GM18517 (cell line): ENCODE data around the gene TRPM6.

Experiments used
- ATAC-seq: cut with Tn5 transposase; IDR thresholded peaks from one replicate; pipeline ENCODE4 v1.9.1; 2021; ENCODE audit warnings: mild to moderate bottlenecking, moderate library complexity; ENCODE audit not compliant: unreplicated experiment

TRPM6 gene

DNA sequence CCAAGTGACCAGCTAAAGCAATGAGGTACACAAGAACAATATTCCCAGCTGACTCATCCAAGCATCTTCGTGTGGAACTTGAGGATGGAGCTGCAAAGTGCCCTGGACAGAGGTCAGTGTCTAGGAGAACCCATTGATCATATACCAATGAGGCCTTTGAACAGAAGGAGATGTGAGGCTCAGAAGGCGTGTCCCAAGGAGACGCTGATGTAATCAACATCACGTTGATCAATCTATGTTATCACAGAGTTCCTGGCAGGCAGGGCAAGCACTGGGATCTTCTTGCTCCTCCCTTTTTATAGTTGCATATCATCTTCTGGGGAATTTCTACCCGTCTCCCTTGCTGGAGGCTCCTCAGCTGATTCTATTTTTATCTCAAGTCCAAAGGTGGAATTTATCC lies 163.4 kb downstream of the TRPM6 start:
- ATAC-seq, result no peak

DNA sequence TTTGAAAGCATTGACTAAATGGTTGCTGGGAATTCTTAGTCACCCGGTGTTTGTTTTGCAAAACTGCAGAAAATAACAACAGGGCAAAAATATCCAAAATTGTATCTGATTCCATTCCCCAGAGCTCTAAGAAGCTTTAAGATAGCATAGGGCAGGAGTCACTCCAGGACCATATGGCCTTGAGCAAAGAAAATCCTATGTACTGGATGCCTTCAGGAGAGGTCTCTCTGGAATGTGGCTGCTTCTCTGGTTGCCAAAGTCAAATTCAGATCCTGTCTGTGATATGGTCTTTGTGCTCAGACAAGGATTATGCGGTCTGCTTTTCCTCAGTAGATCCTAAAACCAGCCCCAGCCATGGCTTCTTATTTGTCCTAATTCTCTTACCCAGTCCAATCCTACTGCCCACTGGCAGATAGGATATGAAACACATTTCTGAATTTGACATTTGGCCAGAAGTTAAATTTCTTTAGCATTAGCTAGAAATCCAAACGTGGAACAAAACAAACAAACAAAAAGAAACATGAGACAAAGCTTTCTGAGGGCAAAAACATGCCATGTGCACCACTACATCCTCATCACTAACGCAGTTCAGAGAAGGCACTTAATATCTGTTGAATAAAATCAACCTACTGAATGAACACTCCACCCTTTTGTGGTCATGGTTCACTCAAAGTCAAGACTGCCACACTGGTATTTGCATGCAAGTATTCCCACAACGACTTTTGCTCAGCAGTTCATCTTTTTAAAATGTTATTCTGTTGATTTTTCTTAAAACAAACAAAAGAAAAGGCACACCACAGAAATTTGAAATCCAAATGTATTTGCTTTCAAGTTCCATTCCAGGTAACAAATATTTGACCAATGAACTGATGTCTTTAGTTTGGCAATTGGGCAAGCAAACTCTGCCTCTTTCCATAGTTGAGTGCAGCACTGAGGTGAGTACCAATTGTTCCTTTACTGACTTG lies 165.7 kb downstream of the TRPM6 start:
- no peak for ATAC-seq

DNA sequence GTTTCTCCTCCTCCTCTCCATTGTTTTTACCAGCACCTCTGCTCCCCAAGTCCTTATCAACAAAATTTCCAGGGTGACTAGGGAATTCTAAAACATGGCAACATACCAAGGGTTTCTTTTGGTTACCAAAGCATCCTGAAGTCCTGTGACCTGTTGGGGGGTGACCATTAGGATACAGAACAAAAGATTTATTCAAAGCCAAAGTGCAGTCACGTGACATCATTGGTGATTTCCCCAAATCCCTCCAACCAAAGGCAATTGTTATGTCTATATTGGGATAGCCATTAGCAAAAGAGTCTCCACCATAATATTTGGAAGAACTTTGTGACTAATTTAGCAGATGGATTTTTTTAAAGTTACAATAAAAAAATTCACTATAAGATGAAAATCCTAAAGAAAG lies 168.4 kb downstream of the TRPM6 start:
- no peak for ATAC-seq

DNA sequence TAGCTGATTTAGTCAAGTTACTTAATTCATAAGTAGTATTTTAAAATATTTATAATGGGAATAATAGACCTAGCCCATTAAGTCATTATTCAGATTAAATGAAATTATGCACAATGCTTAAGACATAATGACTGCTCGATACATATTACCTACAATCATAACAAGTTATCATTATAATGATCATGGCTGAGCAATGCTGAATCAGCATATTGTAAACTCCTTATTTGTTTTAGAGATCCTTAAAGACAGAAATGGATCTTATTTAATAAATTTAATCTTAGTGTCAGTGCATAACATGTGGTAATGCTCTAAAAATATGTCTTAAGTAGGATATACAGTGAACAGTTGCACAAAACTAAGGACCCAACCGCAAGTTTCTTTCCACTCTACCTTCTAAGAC lies 169.0 kb downstream of the TRPM6 start:
- no peak for ATAC-seq

DNA sequence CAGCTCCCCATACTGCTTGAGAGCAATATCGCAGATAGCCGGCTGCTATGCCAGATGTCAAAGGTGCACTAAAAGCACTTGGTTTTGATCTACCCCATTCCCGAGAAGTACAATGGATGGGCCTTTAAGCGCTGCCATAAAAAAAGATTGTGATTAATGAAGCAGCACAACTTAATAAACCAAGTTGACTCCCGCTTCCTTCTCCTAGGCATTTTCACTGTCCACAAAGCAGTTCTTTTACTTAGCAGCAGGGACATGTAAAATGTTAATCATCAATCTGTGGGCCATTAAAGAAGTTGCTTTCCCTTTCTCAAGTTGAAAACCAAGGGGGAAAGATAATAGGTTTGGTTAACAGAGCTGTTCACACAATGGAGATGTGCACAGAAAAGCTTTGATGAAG lies 176.4 kb downstream of the TRPM6 start:
- ATAC-seq, result no peak

DNA sequence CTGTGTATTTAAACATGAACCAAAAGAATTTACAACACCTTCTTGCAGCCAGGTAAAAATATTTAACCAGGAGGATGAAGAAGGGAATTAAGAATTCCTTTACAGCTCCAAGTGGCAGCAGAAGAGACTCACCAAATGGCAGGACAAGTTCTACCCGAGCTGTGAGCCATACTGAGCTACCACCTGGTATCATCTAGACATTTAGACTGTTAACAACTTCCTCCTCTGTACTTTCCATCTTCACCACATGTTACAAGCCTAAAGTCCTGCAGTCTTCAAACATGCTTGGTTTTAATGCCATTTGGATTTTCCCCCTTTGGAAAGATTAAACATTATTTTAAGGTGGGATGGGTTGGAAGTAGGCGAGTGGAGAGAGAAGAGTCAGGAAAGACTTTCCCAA lies 190.2 kb downstream of the TRPM6 start:
- ATAC-seq, result no peak

DNA sequence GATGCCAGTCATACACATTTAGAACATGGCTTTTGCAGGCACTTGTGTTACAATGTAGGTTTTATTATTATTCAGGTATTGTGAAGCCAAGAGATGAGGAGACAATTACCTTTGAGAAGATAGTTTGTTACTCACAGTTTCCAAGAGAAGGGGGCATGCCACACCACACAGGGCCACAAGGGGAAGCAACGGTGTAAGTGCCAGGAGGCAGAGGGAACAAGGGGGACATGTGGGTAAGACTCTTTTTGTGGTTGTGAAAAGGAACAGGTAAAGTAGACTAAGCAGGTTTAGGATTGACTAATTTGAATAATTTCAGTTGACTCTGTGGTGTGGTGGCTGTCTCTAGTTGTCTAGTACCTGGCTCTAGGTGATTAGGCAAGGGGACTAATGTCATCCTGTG lies 191.2 kb downstream of the TRPM6 start:
- no peak for ATAC-seq

DNA sequence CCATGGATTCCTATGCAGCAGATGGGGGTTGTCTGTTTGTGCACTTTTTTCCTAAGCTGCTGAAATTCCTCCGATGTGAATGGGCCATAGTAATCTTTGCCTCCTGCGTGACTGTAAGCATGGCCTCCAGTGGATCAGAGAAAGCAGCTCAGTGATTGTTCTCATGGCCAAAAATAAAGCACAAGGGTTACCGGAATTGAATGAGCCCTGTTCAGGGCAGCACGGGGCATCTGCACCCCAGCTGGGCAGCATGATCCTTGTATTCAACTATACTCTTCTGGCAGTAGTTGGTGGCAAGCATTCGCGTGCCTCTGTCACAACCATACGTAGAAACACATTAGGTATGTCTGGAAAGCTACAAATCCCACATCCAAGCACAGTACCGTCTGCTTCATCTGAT lies 196.7 kb downstream of the TRPM6 start:
- no peak for ATAC-seq

DNA sequence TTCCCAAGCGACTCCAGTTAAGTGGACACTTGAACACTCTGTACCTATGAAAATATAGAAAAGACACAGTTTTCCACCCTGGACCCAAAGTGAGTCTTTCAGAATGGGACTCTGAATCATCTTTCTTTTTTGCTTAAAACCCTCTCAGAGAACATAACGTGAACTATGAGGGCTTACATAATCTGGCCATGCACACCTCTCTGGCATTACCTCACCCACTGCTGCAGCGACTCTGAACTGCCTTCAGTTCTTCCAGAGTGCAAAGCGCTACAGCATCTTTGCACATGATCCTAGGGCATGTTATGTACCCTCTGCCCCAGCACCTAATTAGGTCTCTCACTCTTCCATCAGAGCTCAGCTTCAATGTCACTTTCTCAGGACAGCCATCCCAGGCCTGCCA lies 204.4 kb downstream of the TRPM6 start:
- ATAC-seq, result no peak

DNA sequence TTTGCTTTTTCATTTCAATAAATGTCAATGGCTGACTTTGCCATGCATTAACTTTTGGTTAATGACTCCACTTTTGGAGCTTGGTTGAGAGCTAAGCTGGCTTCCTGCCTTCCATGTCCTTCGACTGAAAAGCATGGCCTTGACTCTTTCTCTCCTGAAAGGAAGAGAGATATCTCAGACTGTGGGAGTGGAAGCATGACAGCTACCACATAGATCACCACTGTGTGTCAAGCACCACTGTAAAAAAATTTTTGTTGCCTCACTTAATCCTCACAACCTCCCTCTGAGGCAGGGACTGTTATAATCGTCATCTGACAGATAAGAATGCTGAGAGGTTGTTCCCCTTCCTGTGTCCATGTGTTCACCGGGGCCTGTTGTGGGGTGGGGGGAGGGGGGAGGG lies 205.8 kb downstream of the TRPM6 start:
- no peak for ATAC-seq

DNA sequence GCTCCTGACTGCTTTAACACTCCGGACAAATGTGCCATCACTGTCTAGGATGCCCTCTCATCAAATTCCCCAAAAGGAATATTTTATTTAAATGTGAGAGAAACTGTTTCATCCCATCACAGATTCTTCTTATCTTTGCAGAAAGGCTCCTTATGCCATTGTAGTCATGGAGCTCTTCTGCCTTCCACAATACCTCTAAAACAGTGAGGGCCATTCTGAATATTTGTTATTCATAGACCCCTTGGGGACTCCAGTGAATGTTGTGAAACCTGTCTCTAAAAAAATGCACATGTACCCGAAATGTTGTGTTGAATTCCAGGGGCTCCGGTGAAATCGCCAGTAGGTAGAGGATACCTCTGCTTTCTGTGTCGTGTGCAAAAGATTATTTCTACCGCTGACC lies 213.6 kb downstream of the TRPM6 start:
- ATAC-seq, result no peak
